ENCODE results near the gene GNG12. TPM values are rescaled to one million over a fixed set of nuclear protein-coding genes. Genes with fewer than 3 reads are reported as not detected.

GNG12 gene
- polyA plus RNA-seq, 1 experiment = 185 TPM

GRCh38 chr1:67700220-67700619 lies 133.0 kb downstream of the GNG12 start:
- ChIA-PET POLR2A (no interaction called here), CTCF (no interaction called here)
- Histone ChIP-seq H3K9me3 (ENCODE audit: control insufficient read depth, insufficient read depth, low read length) (no peaks in the 10 kb centered on the region), H3K4me3 (ENCODE audit: low read depth, low read length) (no peak overlapping the region), H3K27ac (ENCODE audit: low read depth, low read length) (no peak overlapping the region), H3K27me3 (ENCODE audit: control insufficient read depth, insufficient read depth, low read length) (no peaks in the 10 kb centered on the region)
- no peak for TF ChIP-seq CTCF (IDR thresholded peaks at IDR 0.05; ENCODE audit: low read depth, low read length)
- DNase-seq (ENCODE audit: low read depth, low spot score) = no peak

- Histone ChIP-seq H3K27me3 (ENCODE audit: control insufficient read depth, insufficient read depth, low read length) (no peaks in the 10 kb centered on the region), H3K4me3 (ENCODE audit: low read depth, low read length) (no peak overlapping the region), H3K27ac (ENCODE audit: low read depth, low read length) (no peak overlapping the region), H3K9me3 (ENCODE audit: control insufficient read depth, insufficient read depth, low read length) (no peaks in the 10 kb centered on the region)
- TF ChIP-seq CTCF (IDR thresholded peaks at IDR 0.05; ENCODE audit: low read depth, low read length) = no peak
- no peak for DNase-seq (ENCODE audit: low read depth, low spot score)
- POLR2A ChIA-PET = no interaction called here
- CTCF ChIA-PET = interaction anchor here (1.1 to 2.0 kb wide), 4 partner anchors 9 to 135 kb away, joined by 3 to 9 read pairs (median 6); no protein-coding TSS in a partner anchor
Observed at GRCh38 chr1:67696708-67697107, 136.6 kb downstream of the GNG12 start.

DNA sequence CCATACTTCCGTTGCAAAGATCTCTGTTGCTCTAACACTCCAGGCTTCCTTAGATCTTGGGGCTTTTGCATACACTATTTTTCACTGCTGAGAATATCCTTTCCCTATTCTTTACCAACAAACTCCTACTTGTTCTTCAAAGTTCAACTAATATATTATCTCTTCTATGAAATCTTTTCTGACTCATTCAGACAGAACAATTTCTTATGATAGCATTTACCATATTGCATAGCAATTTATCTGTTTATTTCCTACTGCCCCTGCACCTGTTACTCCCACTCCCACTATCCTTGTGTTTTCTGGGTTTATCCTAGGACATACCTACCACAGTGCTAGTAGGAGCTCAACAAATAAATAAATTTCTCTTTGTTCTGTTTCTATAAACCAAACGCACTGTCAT lies 137.3 kb downstream of the GNG12 start:
- Histone ChIP-seq H3K27ac (ENCODE audit: low read depth, low read length) (no peak overlapping the region), H3K9me3 (ENCODE audit: control insufficient read depth, insufficient read depth, low read length) (no peaks in the 10 kb centered on the region), H3K27me3 (ENCODE audit: control insufficient read depth, insufficient read depth, low read length) (no peaks in the 10 kb centered on the region), H3K4me3 (ENCODE audit: low read depth, low read length) (no peak overlapping the region)
- DNase-seq (ENCODE audit: low read depth, low spot score) = no peak
- POLR2A ChIA-PET = no interaction called here
- TF ChIP-seq CTCF (IDR thresholded peaks at IDR 0.05; ENCODE audit: low read depth, low read length) = no peak
- CTCF ChIA-PET = interaction anchor here (1.1 to 2.0 kb wide), 4 partner anchors 8 to 134 kb away, joined by 3 to 9 read pairs (median 6); no protein-coding TSS in a partner anchor

GRCh38 chr1:67691712-67692111 lies 141.6 kb downstream of the GNG12 start:
- Histone ChIP-seq H3K27me3 (ENCODE audit: control insufficient read depth, insufficient read depth, low read length) (no peaks in the 10 kb centered on the region), H3K4me3 (ENCODE audit: low read depth, low read length) (no peak overlapping the region), H3K9me3 (ENCODE audit: control insufficient read depth, insufficient read depth, low read length) (no peaks in the 10 kb centered on the region), H3K27ac (ENCODE audit: low read depth, low read length) (no peak overlapping the region)
- ChIA-PET CTCF (interaction anchor here (0.8 to 2.4 kb wide), 5 partner anchors 13 to 159 kb away, joined by 3 to 9 read pairs (median 4); no protein-coding TSS in a partner anchor), POLR2A (no interaction called here)
- TF ChIP-seq CTCF (IDR thresholded peaks at IDR 0.05; ENCODE audit: low read depth, low read length) = no peak
- DNase-seq (ENCODE audit: low read depth, low spot score) = no peak

DNA sequence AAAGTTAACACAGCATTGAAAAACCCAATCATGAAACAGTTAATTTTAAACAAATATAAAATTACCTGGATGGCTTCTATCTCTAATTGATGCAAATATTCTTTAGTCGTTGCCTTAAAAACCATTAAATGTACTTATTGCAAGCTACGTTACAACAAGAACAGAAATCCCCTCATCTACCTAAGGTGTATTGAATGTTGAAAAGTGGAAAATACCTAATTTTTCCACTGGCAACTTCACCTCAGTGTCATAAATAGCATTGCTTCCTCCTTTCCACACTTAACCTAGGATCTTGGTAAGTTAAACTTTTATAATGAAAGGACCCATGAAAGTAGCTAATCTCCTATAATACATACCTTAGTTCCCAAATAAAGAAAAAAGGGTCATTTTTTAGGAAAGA lies 142.9 kb downstream of the GNG12 start:
- ChIA-PET POLR2A (interaction anchor here (0.9 kb wide), 1 partner anchor 9 kb away, joined by 7 read pairs; no protein-coding TSS in a partner anchor), CTCF (interaction anchor here (7.5 kb wide), 1 partner anchor 70 kb away, joined by 51 read pairs; no protein-coding TSS in a partner anchor)
- no peak for DNase-seq (ENCODE audit: low read depth, low spot score)
- H3K27ac ChIP-seq (ENCODE audit: low read depth, low read length) = no peak overlapping the region
- H3K27me3 ChIP-seq (ENCODE audit: control insufficient read depth, insufficient read depth, low read length) = no peaks in the 10 kb centered on the region
- no peak overlapping the region for H3K4me3 ChIP-seq (ENCODE audit: low read depth, low read length)
- TF ChIP-seq CTCF (IDR thresholded peaks at IDR 0.05; ENCODE audit: low read depth, low read length) = no peak
- H3K9me3 ChIP-seq (ENCODE audit: control insufficient read depth, insufficient read depth, low read length) = peaks cover 5% of the 10 kb centered on the region; the same call in 1 of the 2 replicates

Measured in AG04450 (cell line).